GM20000 (cell line): Measurements from ENCODE around the gene HPSE2.
"Not testable (repeated sequence)": the region's sequence is repeated elsewhere in the genome, so short reads cannot be mapped to it uniquely, and the experiment has no call there.

ENCODE experiments used
- DNase-seq: peaks from one replicate; pipeline ENCODE4 v3.0.0; 2012; ENCODE audit warnings: low spot score
- CTCF ChIP-seq: IDR thresholded peaks from 2 replicates; pipeline ENCODE4 v1.5.1; 2012; ENCODE audit warnings: mild to moderate bottlenecking, control low read depth; ENCODE audit errors: extremely low read depth, missing control alignments

The HPSE2 gene

GRCh38 chr10:99143651-99144050 lies 92.0 kb downstream of the HPSE2 start:
- no peak for TF ChIP-seq CTCF
- DNase-seq: no peak

GRCh38 chr10:99143011-99143410 lies 92.6 kb downstream of the HPSE2 start:
- TF ChIP-seq CTCF: no peak
- DNase-seq: no peak

GRCh38 chr10:99132897-99133296 lies 102.8 kb downstream of the HPSE2 start:
- not testable (repeated sequence) for DNase-seq

GRCh38 chr10:99125879-99126278 lies 109.8 kb downstream of the HPSE2 start:
- no peak for DNase-seq
- no peak for TF ChIP-seq CTCF

GRCh38 chr10:99124376-99124775 lies 111.3 kb downstream of the HPSE2 start:
- no peak for DNase-seq
- no peak for TF ChIP-seq CTCF

- no peak for DNase-seq
These were observed 111.8 kb downstream of the HPSE2 start for GRCh38 chr10:99123851-99124250.

GRCh38 chr10:99123336-99123735 lies 112.3 kb downstream of the HPSE2 start:
- DNase-seq: no peak
- no peak for TF ChIP-seq CTCF

More at GRCh38 chr10:99123851-99124250, 111.8 kb downstream of the HPSE2 start:
- no peak for TF ChIP-seq CTCF

- no peak for TF ChIP-seq CTCF
- DNase-seq: no peak
These were observed 116.3 kb downstream of the HPSE2 start for GRCh38 chr10:99119258-99119748.
